ENCODE results near the gene ABHD6. TPM values are rescaled to one million over a fixed set of nuclear protein-coding genes. Genes with fewer than 3 reads are reported as not detected.
A peak's percentile ranks its signal among the peaks of the same experiment; 100 is the strongest.

The ABHD6 gene
- total and polyA plus RNA-seq, 8 donors, result 0.69 to 5.5 (median 2.0) TPM

GRCh38 chr3:58202917-58203360, 34.7 kb upstream of the ABHD6 start:
- no peak for TF ChIP-seq CTCF (IDR thresholded peaks at IDR 0.05)
- Histone ChIP-seq H3K36me3 (no peaks in the 10 kb centered on the region), H3K27me3 (no peaks in the 10 kb centered on the region), H3K27ac (no peak overlapping the region), H3K9me3 (no peaks in the 10 kb centered on the region), H3K4me1 (peaks cover 0 to 3% (median 0%) of the 10 kb centered on the region in 3 donors), H3K4me3 (no peak overlapping the region)
- ATAC-seq (no peak), FAIRE-seq (no peak), DNase-seq (no peak)
- WGBS, 2 donors, result 89 to 90% methylated on average over 9 of the region's 9 CpGs
- intact Hi-C loops (cut with DNase I), result no loop called here

GRCh38 chr3:58203541-58203940, 34.1 kb upstream of the ABHD6 start:
- no peaks in the 10 kb centered on the region for H3K36me3 ChIP-seq
- intact Hi-C loops (cut with DNase I), result no loop called here
- no peak overlapping the region for H3K27ac ChIP-seq
- 91 to 94% methylated on average over 4 of the region's 4 CpGs for WGBS, 2 donors
- ATAC-seq (no peak), DNase-seq (no peak), FAIRE-seq (no peak)
- peaks cover 0 to 3% (median 0%) of the 10 kb centered on the region in 3 donors for H3K4me1 ChIP-seq
- no peaks in the 10 kb centered on the region for H3K27me3 ChIP-seq
- H3K4me3 ChIP-seq, result no peak overlapping the region
- no peak for TF ChIP-seq CTCF (IDR thresholded peaks at IDR 0.05)
- no peaks in the 10 kb centered on the region for H3K9me3 ChIP-seq

- intact Hi-C loops (cut with DNase I), result no loop called here
- no peak for TF ChIP-seq CTCF (IDR thresholded peaks at IDR 0.05)
- WGBS, 2 donors, result 90 to 97% methylated on average over 4 of the region's 4 CpGs
- H3K4me1 ChIP-seq, result peaks cover 0 to 3% (median 0%) of the 10 kb centered on the region in 3 donors
- no peaks in the 10 kb centered on the region for H3K27me3 ChIP-seq
- no peak overlapping the region for H3K27ac ChIP-seq
- no peak for ATAC-seq
- no peaks in the 10 kb centered on the region for H3K36me3 ChIP-seq
- no peak for FAIRE-seq
- DNase-seq, result no peak
- no peak overlapping the region for H3K4me3 ChIP-seq
- no peaks in the 10 kb centered on the region for H3K9me3 ChIP-seq
Observed at GRCh38 chr3:58204720-58205119, 32.9 kb upstream of the ABHD6 start.

- FAIRE-seq (no peak), ATAC-seq (peak; percentile 54 to 89 (median 78)), DNase-seq (peak in 1 of 6 donors; percentile 19)
- Histone ChIP-seq H3K36me3 (no peaks in the 10 kb centered on the region), H3K27me3 (no peaks in the 10 kb centered on the region), H3K27ac (no peak overlapping the region), H3K4me1 (peaks cover 0 to 3% (median 0%) of the 10 kb centered on the region in 3 donors), H3K9me3 (no peaks in the 10 kb centered on the region), H3K4me3 (no peak overlapping the region)
- intact Hi-C loops (cut with DNase I), result no loop called here
- 34 to 44% methylated on average over 4 of the region's 4 CpGs for WGBS, 2 donors
- no peak for TF ChIP-seq CTCF (IDR thresholded peaks at IDR 0.05)
Observed at GRCh38 chr3:58205981-58206380, 31.6 kb upstream of the ABHD6 start.

GRCh38 chr3:58206406-58207011, 31.1 kb upstream of the ABHD6 start:
- Histone ChIP-seq H3K4me1 (peaks cover 0 to 3% (median 0%) of the 10 kb centered on the region in 3 donors), H3K36me3 (no peaks in the 10 kb centered on the region), H3K4me3 (no peak overlapping the region), H3K27me3 (no peaks in the 10 kb centered on the region), H3K27ac (no peak overlapping the region), H3K9me3 (no peaks in the 10 kb centered on the region)
- no peak for TF ChIP-seq CTCF (IDR thresholded peaks at IDR 0.05)
- WGBS, 2 donors, result 81 to 82% methylated on average over 5 of the region's 5 CpGs
- intact Hi-C loops (cut with DNase I), result no loop called here
- FAIRE-seq (no peak), ATAC-seq (peak; percentile 37 to 61 (median 41)), DNase-seq (no peak)
